Cardiac muscle cell (in vitro differentiated cells and primary cell): ENCODE data around the gene COL25A1. TPM values are rescaled to one million over a fixed set of nuclear protein-coding genes. Genes with fewer than 3 reads are reported as not detected.

ENCODE experiments used
- DNase-seq, 2 donors: peaks; one replicate each; pipeline versions ENCODE4 v3.0.0 to v3.0.0-alpha.2; 2010 to 2017; ENCODE audit warnings: low read depth in 1 of 2, low spot score in 1 of 2
- H3K27ac ChIP-seq: fragments of 200-600 bp; sonication (generic); 2 replicates; pipeline ENCODE4 v1.5.1; 2016
- H3K27me3 ChIP-seq: fragments of 200-600 bp; sonication (generic); 2 replicates; pipeline ENCODE4 v1.6.0; 2016; ENCODE audit warnings: control low read depth
- H3K36me3 ChIP-seq: fragments of 200-600 bp; sonication (generic); 2 replicates; pipeline ENCODE4 v1.5.1; 2016; ENCODE audit warnings: control low read depth
- H3K4me1 ChIP-seq: fragments of 200-600 bp; sonication (generic); 2 replicates; pipeline ENCODE4 v1.8.1; 2017; ENCODE audit warnings: low read depth, mild to moderate bottlenecking, mixed run types
- H3K4me3 ChIP-seq: fragments of 200-600 bp; sonication (generic); 2 replicates; pipeline ENCODE4 v1.5.1; 2016; ENCODE audit warnings: mild to moderate bottlenecking
- H3K9me3 ChIP-seq: fragments of 200-600 bp; sonication (generic); 2 replicates; pipeline ENCODE4 v1.5.1; 2017; ENCODE audit warnings: low read depth, mild to moderate bottlenecking, control low read depth
- polyA plus RNA-seq: library from polyadenylated mRNA; unstranded; fragments of >200 nt; fragmentation: Nextera tagmentation; extraction: Ambion mirVana; gene quantifications from 2 replicates; pipeline ENCODE4 v1.2.1, GENCODE V29; 2016
- total RNA-seq: library from RNA; depleted of rRNA; stranded (reverse); fragments of >200 nt; gene quantifications from 2 replicates; pipeline ENCODE4 v1.2.3, GENCODE V29; 2016
- TF ChIP-seq, protein P1 (sequence below): IDR thresholded peaks from 2 replicates; pipeline ENCODE4 v1.5.1; 2012; ENCODE audit warnings: low read depth, mild to moderate bottlenecking, low read length

COL25A1 gene
- total and polyA plus RNA-seq, 2 experiments from 2014 or later, result 3.5 to 8.4 TPM

- TF ChIP-seq, protein P1, sequence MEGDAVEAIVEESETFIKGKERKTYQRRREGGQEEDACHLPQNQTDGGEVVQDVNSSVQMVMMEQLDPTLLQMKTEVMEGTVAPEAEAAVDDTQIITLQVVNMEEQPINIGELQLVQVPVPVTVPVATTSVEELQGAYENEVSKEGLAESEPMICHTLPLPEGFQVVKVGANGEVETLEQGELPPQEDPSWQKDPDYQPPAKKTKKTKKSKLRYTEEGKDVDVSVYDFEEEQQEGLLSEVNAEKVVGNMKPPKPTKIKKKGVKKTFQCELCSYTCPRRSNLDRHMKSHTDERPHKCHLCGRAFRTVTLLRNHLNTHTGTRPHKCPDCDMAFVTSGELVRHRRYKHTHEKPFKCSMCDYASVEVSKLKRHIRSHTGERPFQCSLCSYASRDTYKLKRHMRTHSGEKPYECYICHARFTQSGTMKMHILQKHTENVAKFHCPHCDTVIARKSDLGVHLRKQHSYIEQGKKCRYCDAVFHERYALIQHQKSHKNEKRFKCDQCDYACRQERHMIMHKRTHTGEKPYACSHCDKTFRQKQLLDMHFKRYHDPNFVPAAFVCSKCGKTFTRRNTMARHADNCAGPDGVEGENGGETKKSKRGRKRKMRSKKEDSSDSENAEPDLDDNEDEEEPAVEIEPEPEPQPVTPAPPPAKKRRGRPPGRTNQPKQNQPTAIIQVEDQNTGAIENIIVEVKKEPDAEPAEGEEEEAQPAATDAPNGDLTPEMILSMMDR, result no peak
- no peak for DNase-seq
These were observed 398.8 kb downstream of the COL25A1 start for GRCh38 chr4:108903464-108904221.

DNA sequence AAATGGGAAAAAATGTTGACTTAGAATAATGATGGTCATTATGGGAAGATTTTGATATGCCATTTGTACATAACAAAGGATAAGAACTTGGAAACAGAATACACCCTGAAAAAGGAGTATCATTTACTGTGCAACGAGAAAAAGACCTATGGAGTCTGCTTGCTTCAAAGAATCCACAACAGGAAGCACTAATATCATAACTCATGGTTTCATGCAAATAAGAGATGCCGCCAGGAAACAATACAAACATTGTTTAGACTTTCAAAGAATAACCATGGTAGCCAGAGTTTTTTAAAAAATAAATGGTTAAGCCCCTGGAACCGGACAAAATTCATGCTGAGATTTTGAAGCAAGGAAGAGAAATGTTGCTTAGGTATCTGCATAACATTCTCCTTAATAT lies 399.7 kb downstream of the COL25A1 start:
- Histone ChIP-seq H3K9me3 (no peaks in the 10 kb centered on the region), H3K4me1 (peaks cover 9% of the 10 kb centered on the region), H3K27me3 (no peaks in the 10 kb centered on the region), H3K27ac (no peak overlapping the region), H3K36me3 (no peaks in the 10 kb centered on the region), H3K4me3 (no peak overlapping the region)
- TF ChIP-seq, protein P1, result no peak
- no peak for DNase-seq

More at GRCh38 chr4:108903464-108904221, 398.8 kb downstream of the COL25A1 start:
- Histone ChIP-seq H3K4me1 (peaks cover 9% of the 10 kb centered on the region), H3K36me3 (no peaks in the 10 kb centered on the region), H3K27me3 (no peaks in the 10 kb centered on the region), H3K9me3 (no peaks in the 10 kb centered on the region), H3K27ac (no peak overlapping the region), H3K4me3 (no peak overlapping the region)

DNA sequence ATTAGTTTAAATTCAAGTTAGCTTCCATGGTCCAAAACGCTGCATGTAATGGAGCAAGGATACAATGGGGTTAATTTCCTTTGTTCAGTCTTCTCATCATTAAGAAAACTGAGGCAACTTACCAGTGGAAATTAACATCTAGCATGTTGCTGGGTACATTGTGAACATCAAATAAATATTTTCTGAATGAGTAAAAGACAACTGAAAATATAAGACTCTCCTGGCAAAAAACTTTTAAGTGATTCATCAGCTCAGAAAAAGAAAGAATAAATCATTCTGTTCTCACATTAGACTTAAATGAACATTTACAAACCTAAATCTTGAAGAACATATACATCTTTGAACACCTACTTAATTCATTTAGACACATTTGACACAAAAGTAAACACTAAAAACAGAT lies 401.2 kb downstream of the COL25A1 start:
- H3K4me3 ChIP-seq, result no peak overlapping the region
- no peaks in the 10 kb centered on the region for H3K9me3 ChIP-seq
- peaks cover 14% of the 10 kb centered on the region for H3K4me1 ChIP-seq
- no peaks in the 10 kb centered on the region for H3K27me3 ChIP-seq
- no peaks in the 10 kb centered on the region for H3K36me3 ChIP-seq
- TF ChIP-seq, protein P1, result no peak
- H3K27ac ChIP-seq, result no peak overlapping the region
- DNase-seq, result no peak

DNA sequence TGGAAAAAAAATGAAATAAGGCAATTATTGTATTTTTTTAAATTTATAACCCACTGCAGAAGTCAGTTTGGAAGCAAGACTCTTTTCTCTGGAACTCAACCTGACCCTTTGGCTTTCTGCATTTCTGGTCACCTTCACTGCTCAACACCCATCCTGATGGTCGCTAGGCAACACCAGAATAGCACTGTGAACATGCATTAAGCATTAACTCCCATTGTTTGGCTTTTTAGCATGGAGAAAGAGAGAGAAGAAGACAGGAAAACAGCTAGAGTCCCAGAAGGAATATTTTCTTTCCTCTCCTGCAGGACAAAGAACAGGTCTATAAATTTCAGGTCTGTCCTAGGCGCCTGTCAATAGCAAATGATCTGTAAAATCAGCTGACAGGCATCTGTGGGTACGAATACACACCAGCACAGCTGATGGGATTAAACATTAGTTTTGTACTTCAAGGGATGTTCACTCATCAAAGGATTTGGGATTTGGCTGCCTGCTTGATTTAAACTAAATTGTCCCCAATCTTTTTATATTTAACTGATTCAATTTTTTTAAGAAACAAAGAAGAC lies 402.4 kb downstream of the COL25A1 start:
- peak in 1 of 2 donors; percentile 66 for DNase-seq
- H3K4me3 ChIP-seq, result no peak overlapping the region
- H3K27me3 ChIP-seq, result no peaks in the 10 kb centered on the region
- no peaks in the 10 kb centered on the region for H3K9me3 ChIP-seq
- no peak overlapping the region for H3K27ac ChIP-seq
- no peaks in the 10 kb centered on the region for H3K36me3 ChIP-seq
- TF ChIP-seq, protein P1, result no peak
- H3K4me1 ChIP-seq, result peaks cover 14% of the 10 kb centered on the region

DNA sequence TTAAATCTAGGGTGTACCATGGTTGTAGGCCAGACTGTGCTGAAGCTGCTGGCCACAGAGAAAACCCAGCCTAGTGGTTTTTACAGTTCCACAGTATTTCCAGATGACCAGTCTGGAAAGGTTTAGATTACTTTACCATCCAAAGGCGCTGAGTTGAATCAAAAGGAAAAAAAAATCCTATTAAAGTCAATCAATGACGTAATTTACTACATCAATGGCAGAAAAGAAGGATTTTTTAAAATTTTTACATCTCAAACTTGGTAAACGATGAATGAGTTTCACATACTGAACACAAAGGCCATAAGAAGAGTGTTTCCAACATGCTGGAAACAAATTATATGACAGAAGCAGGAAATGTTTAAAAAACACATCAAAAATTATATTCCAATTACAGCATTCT lies 409.0 kb downstream of the COL25A1 start:
- Histone ChIP-seq H3K36me3 (no peaks in the 10 kb centered on the region), H3K4me1 (peaks cover 10% of the 10 kb centered on the region), H3K27ac (no peak overlapping the region), H3K4me3 (no peak overlapping the region), H3K9me3 (no peaks in the 10 kb centered on the region), H3K27me3 (no peaks in the 10 kb centered on the region)
- no peak for DNase-seq
- TF ChIP-seq, protein P1, result no peak
